GM06990 (cell line): ENCODE results near the gene PSMA2.

Source experiments
- DNase-seq: peaks from one replicate; pipeline ENCODE4 v3.0.0-alpha.2; 2011; ENCODE audit not compliant: insufficient read length; ENCODE audit errors: extremely low read depth
- H3K27me3 ChIP-seq: replicated peaks from 2 replicates; pipeline ENCODE4 v1.6.0; 2011; ENCODE audit warnings: low read length; ENCODE audit not compliant: control insufficient read depth, insufficient read depth
- H3K36me3 ChIP-seq: 2 replicates; pipeline ENCODE4 v1.5.1; 2011; ENCODE audit warnings: low read length; ENCODE audit not compliant: control insufficient read depth, insufficient read depth
- H3K4me3 ChIP-seq: replicated peaks from 2 replicates; pipeline ENCODE4 v1.5.1; 2011; ENCODE audit warnings: low read depth, mild to moderate bottlenecking, control low read depth, low read length
- CTCF ChIP-seq: IDR thresholded peaks from 2 replicates; pipeline ENCODE4 v1.5.1; 2011; ENCODE audit warnings: low read length, control low read depth, mild to moderate bottlenecking, inconsistent platforms; ENCODE audit not compliant: insufficient read depth, poor library complexity, severe bottlenecking

PSMA2 gene

GRCh38 chr7:42868480-42868879, 63.5 kb downstream of the PSMA2 start:
- Histone ChIP-seq H3K4me3 (no peak overlapping the region), H3K27me3 (no peaks in the 10 kb centered on the region; the same call in 1 of the 2 replicates), H3K36me3 (no peaks in the 10 kb centered on the region)
- no peak for DNase-seq
- TF ChIP-seq CTCF = no peak
